CD4-positive, alpha-beta T cell treated with Interleukin-15 for 4 hours (primary cell): ENCODE results near the gene AGAP9.
"Not testable (repeated sequence)": the region's sequence is repeated elsewhere in the genome, so short reads cannot be mapped to it uniquely, and the experiment has no call there.

Source experiments
- DNase-seq: peaks from one replicate; pipeline ENCODE4 v3.0.0-alpha.2; 2020; ENCODE audit warnings: low spot score

AGAP9 gene

DNA sequence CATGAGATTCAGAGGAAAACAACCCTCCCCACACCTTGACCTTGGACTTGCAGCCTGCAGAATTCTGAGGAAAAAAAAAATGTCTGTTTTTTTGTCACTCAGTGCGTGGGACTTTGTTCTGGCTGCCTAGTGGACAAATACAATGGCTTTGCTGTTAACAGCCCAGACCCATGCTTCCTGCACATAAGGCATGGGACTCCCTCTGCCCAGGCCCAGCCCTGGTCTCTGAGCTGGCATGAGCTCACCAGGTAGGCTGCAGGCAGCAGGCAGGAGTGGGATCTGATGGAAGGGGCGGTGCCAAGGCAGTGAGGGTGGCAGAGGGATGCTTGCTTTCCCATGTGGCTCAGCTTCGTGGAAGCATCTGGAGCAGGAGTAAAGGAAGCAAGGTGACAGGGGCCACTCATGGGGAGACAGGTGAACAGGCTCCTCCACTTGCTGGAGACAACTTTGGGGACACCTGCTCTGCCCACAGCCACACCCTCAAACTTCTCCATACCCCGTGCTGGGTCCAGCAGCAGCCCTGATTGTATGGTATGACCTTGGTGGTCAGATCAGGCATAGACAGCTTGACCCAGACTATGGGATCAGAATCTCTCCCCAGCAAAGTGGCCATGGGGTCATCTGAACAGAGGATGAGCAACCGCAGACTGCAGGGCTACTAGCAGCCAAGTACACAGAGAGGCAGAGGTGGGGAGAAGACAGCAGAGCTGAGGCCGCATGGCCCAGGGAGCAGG, 66.5 kb downstream of the AGAP9 start:
- no peak for DNase-seq

GRCh38 chr10:47456079-47456785, 67.2 kb downstream of the AGAP9 start:
- no peak for DNase-seq

- DNase-seq: not testable (repeated sequence)
These were observed 67.9 kb downstream of the AGAP9 start for GRCh38 chr10:47455350-47456078.

DNA sequence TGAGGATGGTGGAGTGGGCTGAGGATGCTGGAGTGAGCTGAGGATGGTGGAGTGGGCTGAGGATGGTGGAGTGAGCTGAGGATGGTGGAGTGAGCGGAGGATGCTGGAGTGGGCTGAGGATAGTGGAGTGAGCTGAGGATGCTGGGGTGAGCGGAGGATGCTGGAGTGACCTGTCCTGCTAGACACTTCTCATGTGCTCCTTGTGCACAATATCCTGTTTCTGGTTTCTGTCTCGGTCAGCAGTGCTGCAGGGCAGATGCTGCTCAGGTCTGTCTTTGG, 68.7 kb downstream of the AGAP9 start:
- DNase-seq: no peak

DNA sequence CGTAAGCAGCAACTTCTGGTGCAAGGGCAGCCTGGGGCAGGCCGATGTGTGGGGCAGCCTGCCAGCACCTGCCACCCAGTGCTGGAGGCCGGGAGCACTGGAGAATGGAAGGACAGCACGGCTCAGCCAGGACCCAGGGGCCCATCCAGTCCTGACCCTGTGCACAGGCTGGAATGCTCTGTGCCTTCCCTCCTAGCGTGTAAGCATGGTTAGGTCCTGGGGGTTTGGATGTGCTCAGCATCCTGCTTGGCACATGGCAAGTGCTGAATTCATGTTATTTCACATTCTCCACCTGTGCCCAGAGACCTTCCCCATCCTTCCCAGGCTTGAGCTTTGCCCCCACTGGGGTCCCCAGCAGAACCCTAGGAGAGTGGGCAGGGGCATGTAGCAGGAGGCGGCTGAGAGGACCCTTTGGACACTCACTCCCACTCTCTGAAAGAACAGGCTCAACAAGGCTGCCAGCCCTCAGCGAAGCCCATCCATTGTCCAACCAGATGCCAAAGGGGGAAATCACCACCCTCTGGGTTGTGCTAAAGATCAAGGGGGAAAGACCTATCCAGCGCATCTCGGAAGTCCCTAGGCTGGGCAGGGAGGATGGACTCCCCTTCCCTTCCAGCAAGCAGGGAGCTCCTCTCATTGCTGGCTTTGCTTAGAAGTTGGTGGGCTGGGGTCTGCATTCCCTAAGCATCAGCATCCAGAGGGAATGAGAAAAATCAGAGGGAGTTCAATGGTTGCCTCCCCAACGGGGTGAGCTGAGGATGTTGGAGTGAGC, 69.2 kb downstream of the AGAP9 start:
- DNase-seq: no peak

DNA sequence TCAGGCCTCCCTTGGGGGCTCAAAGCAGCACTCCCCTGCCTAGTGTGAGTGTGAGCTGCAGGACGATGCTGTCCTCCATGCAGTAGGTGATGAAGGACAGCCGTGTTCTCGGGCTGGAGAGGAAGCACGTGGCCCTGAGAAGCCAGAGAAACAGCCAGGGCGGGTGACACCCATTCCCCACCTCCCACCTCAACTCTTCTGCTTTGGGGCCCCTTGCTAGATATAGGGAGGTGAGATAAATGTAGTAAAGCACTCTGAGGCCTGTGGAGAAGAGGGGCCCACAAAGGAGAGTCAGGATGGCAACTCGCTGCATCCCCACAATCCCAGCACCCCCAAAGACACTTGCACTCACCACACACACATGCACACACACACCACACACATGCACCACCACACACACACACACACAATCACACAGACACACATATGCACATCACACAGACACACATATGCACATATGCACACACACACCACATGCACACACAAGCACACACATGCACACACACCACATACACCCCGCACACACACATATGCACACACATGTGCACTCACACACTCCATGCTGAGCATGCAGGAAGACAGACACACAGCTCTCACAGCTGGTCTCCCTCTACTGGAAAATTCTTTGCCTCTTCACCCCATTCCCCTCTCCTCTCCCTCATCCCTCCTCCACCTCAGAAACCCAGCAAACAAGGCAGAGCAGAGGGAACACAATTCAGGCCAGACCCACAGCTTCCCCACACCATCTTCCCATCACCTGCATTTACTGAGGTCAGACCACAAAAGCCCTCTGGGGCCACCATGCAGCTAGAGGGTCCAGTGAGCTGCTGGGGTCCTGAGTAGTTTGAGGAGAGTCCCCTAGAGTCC, 70.1 kb downstream of the AGAP9 start:
- no peak for DNase-seq

DNA sequence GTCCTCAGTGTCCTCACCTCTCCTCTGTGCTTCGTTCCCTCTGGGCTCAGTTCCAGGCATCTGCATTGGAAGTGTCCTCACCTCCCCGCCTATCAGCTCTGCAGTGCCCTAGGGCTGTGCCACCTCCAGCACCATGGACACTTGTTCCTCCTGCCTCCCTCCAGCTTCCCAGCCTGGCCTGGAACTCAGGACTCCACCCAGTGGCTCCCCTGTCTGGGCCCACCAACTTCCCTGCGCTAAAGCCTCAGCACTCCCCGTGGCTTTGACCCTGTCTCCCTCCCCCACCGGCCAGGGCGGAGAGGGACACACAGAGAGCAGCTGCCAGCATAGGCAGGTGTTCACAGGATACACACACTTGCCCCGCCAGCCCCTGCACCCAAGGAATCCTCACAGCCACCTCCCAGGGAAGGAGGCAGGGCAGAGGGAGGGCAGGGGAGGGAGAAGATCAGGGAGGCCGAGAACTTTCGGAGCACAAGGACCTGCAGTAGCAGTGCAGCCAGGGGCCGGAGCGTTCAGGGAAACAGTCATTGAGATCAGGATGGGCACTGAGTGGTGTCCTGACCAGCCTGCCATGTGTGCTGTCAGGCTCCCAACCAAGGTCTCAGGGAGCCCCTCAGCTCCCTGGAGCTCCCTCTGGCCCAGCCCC, 70.8 kb downstream of the AGAP9 start:
- DNase-seq: no peak

- no peak for DNase-seq
These were observed 71.4 kb downstream of the AGAP9 start for GRCh38 chr10:47451998-47452494.
